Measurements from ENCODE around the gene ARHGAP21.
"Not testable (repeated sequence)": the region's sequence is repeated elsewhere in the genome, so short reads cannot be mapped to it uniquely, and the experiment has no call there.

The ARHGAP21 gene

GRCh38 chr10:24619291-24619993 lies 104.2 kb downstream of the ARHGAP21 start:
- H3K4me1 Mint-ChIP-seq: peaks cover 25% of the 10 kb centered on the region
- not testable (repeated sequence) for H3K4me3 Mint-ChIP-seq, DNase-seq, H3K27me3 Mint-ChIP-seq, H3K27ac Mint-ChIP-seq, H3K36me3 Mint-ChIP-seq, H3K9me3 Mint-ChIP-seq
- CTCF ChIA-PET: interaction anchor here (1.2 to 1.5 kb wide), 2 partner anchors 48 to 169 kb away, joined by 3 read pairs; no protein-coding TSS in a partner anchor

GRCh38 chr10:24618401-24618800 lies 105.3 kb downstream of the ARHGAP21 start:
- Mint-ChIP-seq H3K4me3 (no peak overlapping the region), H3K27me3 (no peaks in the 10 kb centered on the region), H3K36me3 (peaks cover 4% of the 10 kb centered on the region), H3K27ac (no peak overlapping the region), H3K9me3 (no peaks in the 10 kb centered on the region), H3K4me1 (peaks cover 25% of the 10 kb centered on the region)
- CTCF ChIA-PET: interaction anchor here (0.7 to 1.8 kb wide), 23 partner anchors 10 to 609 kb away, joined by 3 to 10 read pairs (median 4); no protein-coding TSS in a partner anchor
- DNase-seq: no peak

GRCh38 chr10:24617771-24618396 lies 105.8 kb downstream of the ARHGAP21 start:
- no peak overlapping the region for H3K27ac Mint-ChIP-seq
- CTCF ChIA-PET: interaction anchor here (0.6 to 1.8 kb wide), 30 partner anchors 9 to 935 kb away, joined by 3 to 10 read pairs (median 4); no protein-coding TSS in a partner anchor
- H3K36me3 Mint-ChIP-seq: peaks cover 4% of the 10 kb centered on the region
- peak; percentile 54 for DNase-seq
- no peaks in the 10 kb centered on the region for H3K9me3 Mint-ChIP-seq
- H3K27me3 Mint-ChIP-seq: no peaks in the 10 kb centered on the region
- H3K4me1 Mint-ChIP-seq: peaks cover 22% of the 10 kb centered on the region
- H3K4me3 Mint-ChIP-seq: no peak overlapping the region

GRCh38 chr10:24616536-24616935 lies 107.2 kb downstream of the ARHGAP21 start:
- DNase-seq: no peak
- CTCF ChIA-PET: interaction anchor here (1.1 to 1.7 kb wide), 3 partner anchors 12 to 242 kb away, joined by 3 to 10 read pairs (median 4); no protein-coding TSS in a partner anchor
- Mint-ChIP-seq H3K36me3 (peaks cover 4% of the 10 kb centered on the region), H3K27me3 (no peaks in the 10 kb centered on the region), H3K9me3 (no peaks in the 10 kb centered on the region), H3K27ac (no peak overlapping the region), H3K4me3 (no peak overlapping the region), H3K4me1 (peaks cover 12% of the 10 kb centered on the region)

- Mint-ChIP-seq H3K36me3 (peaks cover 12% of the 10 kb centered on the region), H3K9me3 (no peaks in the 10 kb centered on the region), H3K27me3 (no peaks in the 10 kb centered on the region), H3K27ac (no peak overlapping the region), H3K4me3 (no peak overlapping the region), H3K4me1 (peaks cover 12% of the 10 kb centered on the region)
- no peak for DNase-seq
- CTCF ChIA-PET: no interaction called here
Measured at GRCh38 chr10:24606021-24606420, 117.7 kb downstream of the ARHGAP21 start.

GRCh38 chr10:24605141-24605540 lies 118.5 kb downstream of the ARHGAP21 start:
- Mint-ChIP-seq H3K27me3 (no peaks in the 10 kb centered on the region), H3K9me3 (no peaks in the 10 kb centered on the region), H3K4me1 (peaks cover 12% of the 10 kb centered on the region)

GRCh38 chr10:24603333-24603732 lies 120.4 kb downstream of the ARHGAP21 start:
- Mint-ChIP-seq H3K4me1 (peaks cover 12% of the 10 kb centered on the region), H3K27ac (peak overlapping the region; percentile 12), H3K4me3 (no peak overlapping the region), H3K27me3 (no peaks in the 10 kb centered on the region), H3K36me3 (peaks cover 24% of the 10 kb centered on the region), H3K9me3 (no peaks in the 10 kb centered on the region)
- CTCF ChIA-PET: no interaction called here
- no peak for DNase-seq

More at GRCh38 chr10:24605141-24605540, 118.5 kb downstream of the ARHGAP21 start:
- no peak overlapping the region for H3K27ac Mint-ChIP-seq
- CTCF ChIA-PET: interaction anchor here (0.8 to 1.7 kb wide), 3 partner anchors 10 to 611 kb away, joined by 3 to 10 read pairs (median 3); no protein-coding TSS in a partner anchor
- H3K36me3 Mint-ChIP-seq: peaks cover 17% of the 10 kb centered on the region
- no peak for DNase-seq
- no peak overlapping the region for H3K4me3 Mint-ChIP-seq

GRCh38 chr10:24597961-24598360 lies 125.7 kb downstream of the ARHGAP21 start:
- Mint-ChIP-seq H3K27me3 (no peaks in the 10 kb centered on the region), H3K36me3 (peaks cover 26% of the 10 kb centered on the region), H3K9me3 (no peaks in the 10 kb centered on the region), H3K27ac (no peak overlapping the region), H3K4me1 (peaks cover 6% of the 10 kb centered on the region), H3K4me3 (no peak overlapping the region)
- DNase-seq: no peak
- CTCF ChIA-PET: interaction anchor here (1.4 kb wide), 1 partner anchor 20 kb away, joined by 3 read pairs; no protein-coding TSS in a partner anchor

GRCh38 chr10:24597426-24597825 lies 126.3 kb downstream of the ARHGAP21 start:
- Mint-ChIP-seq H3K27me3 (no peaks in the 10 kb centered on the region), H3K4me1 (peaks cover under 1% of the 10 kb centered on the region), H3K27ac (no peak overlapping the region), H3K4me3 (no peak overlapping the region), H3K9me3 (no peaks in the 10 kb centered on the region), H3K36me3 (peaks cover 22% of the 10 kb centered on the region)
- DNase-seq: no peak
- CTCF ChIA-PET: interaction anchor here (0.6 to 1.4 kb wide), 2 partner anchors 21 to 355 kb away, joined by 3 read pairs; partner anchors contain the start of gene PRTFDC1

- Mint-ChIP-seq H3K36me3 (peaks cover 25% of the 10 kb centered on the region), H3K27me3 (no peaks in the 10 kb centered on the region), H3K9me3 (no peaks in the 10 kb centered on the region), H3K27ac (no peak overlapping the region), H3K4me3 (no peak overlapping the region), H3K4me1 (no peaks in the 10 kb centered on the region)
- no peak for DNase-seq
- CTCF ChIA-PET: interaction anchor here (1.4 kb wide), 1 partner anchor 22 kb away, joined by 3 read pairs; no protein-coding TSS in a partner anchor
Measured at GRCh38 chr10:24596217-24596930, 127.3 kb downstream of the ARHGAP21 start.

- CTCF ChIA-PET: no interaction called here
- H3K36me3 Mint-ChIP-seq: peaks cover 22% of the 10 kb centered on the region
- no peaks in the 10 kb centered on the region for H3K27me3 Mint-ChIP-seq
- no peak overlapping the region for H3K4me3 Mint-ChIP-seq
- no peaks in the 10 kb centered on the region for H3K4me1 Mint-ChIP-seq
- DNase-seq: no peak
- H3K27ac Mint-ChIP-seq: no peak overlapping the region
- H3K9me3 Mint-ChIP-seq: no peaks in the 10 kb centered on the region
Measured at GRCh38 chr10:24590697-24591457, 132.8 kb downstream of the ARHGAP21 start.

- CTCF ChIA-PET: no interaction called here
- DNase-seq: no peak
- Mint-ChIP-seq H3K36me3 (peaks cover 31% of the 10 kb centered on the region), H3K27ac (no peak overlapping the region), H3K27me3 (no peaks in the 10 kb centered on the region), H3K4me1 (no peaks in the 10 kb centered on the region), H3K9me3 (no peaks in the 10 kb centered on the region), H3K4me3 (no peak overlapping the region)
Measured at GRCh38 chr10:24589265-24589664, 134.4 kb downstream of the ARHGAP21 start.

GRCh38 chr10:24579906-24580305 lies 143.8 kb downstream of the ARHGAP21 start:
- Mint-ChIP-seq H3K9me3 (no peaks in the 10 kb centered on the region), H3K4me3 (no peak overlapping the region), H3K27ac (no peak overlapping the region), H3K27me3 (peaks cover 5% of the 10 kb centered on the region), H3K36me3 (peaks cover 3% of the 10 kb centered on the region), H3K4me1 (no peaks in the 10 kb centered on the region)
- no peak for DNase-seq
- CTCF ChIA-PET: interaction anchor here (1.5 kb wide), 2 partner anchors 36 to 37 kb away, joined by 3 read pairs; no protein-coding TSS in a partner anchor

Data from activated naive CD4-positive, alpha-beta T cell treated with anti-CD3 and anti-CD28 coated beads, Interleukin-2, amount 10 ng/mL, durations not matched to agents 7 days and 5 days (primary cell).